ENCODE results near the gene RGS7.
"Not testable (repeated sequence)": the region's sequence is repeated elsewhere in the genome, so short reads cannot be mapped to it uniquely, and the experiment has no call there.

RGS7 gene

DNA sequence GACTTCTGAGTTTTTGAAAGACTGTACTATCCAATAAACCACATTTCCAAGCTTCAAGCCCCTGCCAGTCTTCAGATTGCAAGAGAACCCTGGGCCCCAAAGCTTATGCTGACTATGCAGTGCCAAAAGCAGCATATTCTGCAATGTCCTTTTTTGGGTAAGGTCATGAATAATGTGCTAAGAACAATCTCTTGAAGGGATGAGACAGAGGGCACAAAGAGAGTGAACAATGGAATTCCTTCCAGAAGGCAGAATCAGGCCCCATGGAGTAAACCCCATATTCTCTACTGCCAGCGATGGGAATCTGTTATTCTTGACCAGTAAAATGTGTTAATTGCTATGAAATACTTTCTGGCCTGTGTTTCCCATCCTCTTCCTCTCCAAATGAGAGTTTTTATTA, 190.4 kb downstream of the RGS7 start:
- Histone ChIP-seq H3K27me3 (no peaks in the 10 kb centered on the region), H3K9me3 (no peaks in the 10 kb centered on the region), H3K36me3 (no peaks in the 10 kb centered on the region), H3K4me1 (no peaks in the 10 kb centered on the region), H3K4me3 (ENCODE audit: low read depth, low read length) (no peak overlapping the region)
- TF ChIP-seq, protein P1, sequence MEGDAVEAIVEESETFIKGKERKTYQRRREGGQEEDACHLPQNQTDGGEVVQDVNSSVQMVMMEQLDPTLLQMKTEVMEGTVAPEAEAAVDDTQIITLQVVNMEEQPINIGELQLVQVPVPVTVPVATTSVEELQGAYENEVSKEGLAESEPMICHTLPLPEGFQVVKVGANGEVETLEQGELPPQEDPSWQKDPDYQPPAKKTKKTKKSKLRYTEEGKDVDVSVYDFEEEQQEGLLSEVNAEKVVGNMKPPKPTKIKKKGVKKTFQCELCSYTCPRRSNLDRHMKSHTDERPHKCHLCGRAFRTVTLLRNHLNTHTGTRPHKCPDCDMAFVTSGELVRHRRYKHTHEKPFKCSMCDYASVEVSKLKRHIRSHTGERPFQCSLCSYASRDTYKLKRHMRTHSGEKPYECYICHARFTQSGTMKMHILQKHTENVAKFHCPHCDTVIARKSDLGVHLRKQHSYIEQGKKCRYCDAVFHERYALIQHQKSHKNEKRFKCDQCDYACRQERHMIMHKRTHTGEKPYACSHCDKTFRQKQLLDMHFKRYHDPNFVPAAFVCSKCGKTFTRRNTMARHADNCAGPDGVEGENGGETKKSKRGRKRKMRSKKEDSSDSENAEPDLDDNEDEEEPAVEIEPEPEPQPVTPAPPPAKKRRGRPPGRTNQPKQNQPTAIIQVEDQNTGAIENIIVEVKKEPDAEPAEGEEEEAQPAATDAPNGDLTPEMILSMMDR (IDR thresholded peaks at IDR 0.05; ENCODE audit: low read depth, low read length): no peak
- no peak for DNase-seq

DNA sequence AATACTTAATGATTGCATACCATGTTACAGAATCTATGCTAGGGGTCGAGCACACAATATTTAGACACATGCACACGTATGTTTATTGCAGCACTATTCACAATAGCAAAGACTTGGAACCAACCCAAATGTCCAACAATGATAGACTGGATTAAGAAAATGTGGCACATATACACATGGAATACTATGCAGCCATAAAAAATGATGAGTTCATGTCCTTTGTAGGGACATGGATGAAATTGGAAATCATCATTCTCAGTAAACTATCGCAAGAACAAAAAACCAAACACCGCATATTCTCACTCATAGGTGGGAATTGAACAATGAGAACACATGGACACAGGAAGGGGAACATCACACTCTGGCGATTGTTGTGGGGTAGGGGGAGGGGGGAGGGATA, 191.7 kb downstream of the RGS7 start:
- H3K36me3 ChIP-seq; H3K4me3 ChIP-seq (ENCODE audit: low read depth, low read length); DNase-seq; H3K4me1 ChIP-seq; H3K9me3 ChIP-seq; H3K27me3 ChIP-seq: not testable (repeated sequence)

DNA sequence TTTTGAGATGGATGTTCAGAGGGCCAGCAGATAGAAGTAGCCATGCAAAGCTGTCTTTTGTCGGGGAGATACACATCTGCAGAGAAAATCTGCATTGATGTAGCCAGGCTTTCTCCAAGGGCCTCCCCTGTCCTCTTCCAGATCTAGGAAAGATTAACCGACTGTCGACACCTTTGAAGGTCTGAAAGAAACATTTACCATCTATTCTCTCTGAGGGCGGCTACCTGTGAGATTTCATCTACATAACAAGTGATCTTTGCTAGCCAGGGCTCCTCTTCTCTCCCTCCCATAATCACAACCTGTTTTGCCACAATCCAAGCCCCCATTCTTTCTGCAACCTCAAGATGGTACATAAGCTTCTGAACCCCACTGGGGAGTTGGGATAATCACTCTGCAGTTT, 193.6 kb downstream of the RGS7 start:
- TF ChIP-seq, protein P1 (IDR thresholded peaks at IDR 0.05; ENCODE audit: low read depth, low read length): no peak
- no peaks in the 10 kb centered on the region; the same call in 1 of the 2 replicates for H3K9me3 ChIP-seq
- H3K4me1 ChIP-seq: no peaks in the 10 kb centered on the region
- DNase-seq: no peak
- no peaks in the 10 kb centered on the region for H3K27me3 ChIP-seq
- H3K4me3 ChIP-seq (ENCODE audit: low read depth, low read length): no peak overlapping the region
- H3K36me3 ChIP-seq: no peaks in the 10 kb centered on the region

DNA sequence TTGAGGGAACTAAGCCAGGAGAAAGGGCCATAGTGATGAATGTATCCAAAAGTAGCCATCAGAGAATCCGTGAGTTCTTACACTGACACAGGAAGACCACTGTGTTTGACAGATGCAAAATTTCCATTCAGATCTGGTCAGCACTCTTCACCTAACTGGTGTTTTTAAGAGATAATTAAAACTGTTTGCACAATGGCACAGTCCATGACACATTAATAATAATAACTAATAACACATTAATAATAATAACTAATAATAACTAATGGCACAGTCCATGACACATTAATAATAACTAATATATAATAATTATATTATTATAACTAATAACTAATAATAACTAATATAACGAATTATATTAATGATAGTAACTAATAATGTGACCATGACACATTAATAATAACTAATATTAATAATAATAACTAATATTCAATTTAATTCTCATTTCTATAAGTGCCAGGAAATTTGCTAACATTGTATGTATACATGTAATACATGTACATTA, 195.8 kb downstream of the RGS7 start:
- no peak for DNase-seq

DNA sequence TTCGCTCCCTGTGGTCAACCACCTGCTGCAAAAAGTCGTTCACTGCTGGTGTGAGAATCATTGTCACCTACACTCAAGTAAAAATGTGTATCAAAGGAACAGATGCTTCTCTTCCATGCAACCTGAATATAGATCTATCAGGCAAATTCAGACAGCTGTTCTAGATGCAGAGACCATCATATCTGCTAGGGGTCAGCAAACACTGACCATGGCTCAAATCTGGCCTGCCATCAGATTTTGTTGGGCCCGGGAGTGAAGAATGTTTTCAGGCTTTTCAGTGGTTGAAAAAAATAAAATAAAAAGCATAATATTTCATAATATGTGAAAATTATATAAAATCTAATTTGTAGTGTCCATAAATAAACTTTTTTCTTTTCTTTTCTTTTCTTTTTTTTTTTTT, 199.6 kb downstream of the RGS7 start:
- no peaks in the 10 kb centered on the region for H3K4me1 ChIP-seq
- DNase-seq: no peak
- no peak overlapping the region for H3K4me3 ChIP-seq (ENCODE audit: low read depth, low read length)
- H3K9me3 ChIP-seq: no peaks in the 10 kb centered on the region; the same call in 1 of the 2 replicates
- no peaks in the 10 kb centered on the region for H3K36me3 ChIP-seq
- TF ChIP-seq, protein P1 (IDR thresholded peaks at IDR 0.05; ENCODE audit: low read depth, low read length): no peak
- no peaks in the 10 kb centered on the region for H3K27me3 ChIP-seq

More for the DNA sequence above, 195.8 kb downstream of the RGS7 start:
- Histone ChIP-seq H3K9me3 (no peaks in the 10 kb centered on the region; the same call in 1 of the 2 replicates), H3K4me3 (ENCODE audit: low read depth, low read length) (no peak overlapping the region), H3K36me3 (no peaks in the 10 kb centered on the region), H3K27me3 (no peaks in the 10 kb centered on the region), H3K4me1 (no peaks in the 10 kb centered on the region)
- TF ChIP-seq, protein P1 (IDR thresholded peaks at IDR 0.05; ENCODE audit: low read depth, low read length): no peak

DNA sequence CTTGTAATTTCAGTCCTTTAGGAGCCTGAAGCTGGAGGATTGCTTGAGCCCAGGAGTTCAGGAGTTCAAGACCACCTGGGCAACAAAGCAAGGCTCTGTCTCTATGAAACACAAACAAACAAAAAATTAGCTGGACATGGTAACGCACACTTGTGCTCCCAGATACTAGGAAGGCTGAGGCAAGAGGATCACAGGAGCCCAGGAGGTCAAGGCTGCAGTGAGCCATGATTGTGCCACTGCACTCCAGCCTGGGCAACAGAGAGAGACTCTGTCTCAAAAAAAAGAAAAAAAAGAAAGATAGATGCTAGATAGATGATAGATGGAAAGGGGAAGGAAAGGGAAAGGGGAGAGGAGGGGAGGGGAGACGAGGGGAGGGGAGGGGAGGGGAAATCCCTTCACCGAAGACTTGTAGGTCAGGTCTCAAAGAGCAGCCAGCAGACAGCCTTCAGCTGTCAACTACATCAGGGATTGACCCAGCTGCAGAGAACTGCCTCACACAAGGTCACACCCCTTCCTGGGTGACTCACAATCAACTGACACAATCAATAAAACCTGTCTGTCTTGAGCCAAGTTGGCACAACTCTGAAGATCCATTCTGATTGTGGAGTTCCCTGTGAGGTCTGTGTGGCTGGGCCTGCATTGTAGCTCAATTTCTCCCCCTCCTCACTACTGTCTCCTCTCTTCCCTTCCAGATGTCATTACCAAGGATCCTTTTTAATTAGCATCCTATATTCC, 200.6 kb downstream of the RGS7 start:
- Histone ChIP-seq H3K4me3 (ENCODE audit: low read depth, low read length) (no peak overlapping the region), H3K27me3 (no peaks in the 10 kb centered on the region), H3K4me1 (no peaks in the 10 kb centered on the region)

More for the DNA sequence above, 200.6 kb downstream of the RGS7 start:
- TF ChIP-seq, protein P1 (IDR thresholded peaks at IDR 0.05; ENCODE audit: low read depth, low read length): no peak
- no peaks in the 10 kb centered on the region for H3K36me3 ChIP-seq
- DNase-seq: no peak
- H3K9me3 ChIP-seq: no peaks in the 10 kb centered on the region; the same call in 1 of the 2 replicates
